Left cardiac atrium (tissue), 4 donors: ENCODE measurements around the gene MTUS2. TPM values are rescaled to one million over a fixed set of nuclear protein-coding genes. Genes with fewer than 3 reads are reported as not detected.
"Not testable (repeated sequence)": the region's sequence is repeated elsewhere in the genome, so short reads cannot be mapped to it uniquely, and the experiment has no call there.

Source experiments
- ATAC-seq, 2 donors: fragments of 200-7000 bp; cut with Tn5 transposase; one replicate each; pipeline ENCODE4 v1.9.1; 2020; ENCODE audit warnings: mild to moderate bottlenecking in 2 of 2, moderate library complexity in 2 of 2
- DNase-seq: peaks from one replicate; pipeline ENCODE4 v3.0.0-alpha.2; 2020
- intact Hi-C, 2 donors: fragments of 100-400 bp; cut with DNase I; formaldehyde crosslinking; loops; one replicate each; pipeline versions ENCODE4 v1.14.1 to v1.15.1; 2022 to 2023
- total RNA-seq, 2 donors: library from RNA; stranded (reverse); fragmentation: NEBNext Ultra II Directional; extraction: Animal tissue kit (Norgen Biotek cat#: 25700); gene quantifications; one replicate each; pipeline ENCODE4 v1.2.1, GENCODE V29; 2021
- donor health status: DM: no; HTN: yes; CAD: no.
- donor health status: DM: no; HTN: yes; CAD: no; lungs with severe emphysema.
- donor health status: DM: yes; HTN: yes; CAD: no.
- donor health status: Dilated cardiomyopathy.

The MTUS2 gene
- total RNA-seq, 2 donors from 2014 or later, result 22.8 to 52.4 TPM

GRCh38 chr13:29319451-29319850 lies 499.3 kb downstream of the MTUS2 start:
- DNase-seq, result no peak
- intact Hi-C loops, result no loop called here
- ATAC-seq, result no peak

GRCh38 chr13:29323954-29324353 lies 503.8 kb downstream of the MTUS2 start:
- DNase-seq, result no peak
- intact Hi-C loops, result no loop called here
- no peak for ATAC-seq

GRCh38 chr13:29324601-29325000 lies 504.5 kb downstream of the MTUS2 start:
- ATAC-seq (no peak), DNase-seq (no peak)
- intact Hi-C loops, result no loop called here

- DNase-seq, result no peak
- ATAC-seq, result no peak
- intact Hi-C loops, result no loop called here
Measured at GRCh38 chr13:29328501-29328900, 508.4 kb downstream of the MTUS2 start.

GRCh38 chr13:29336356-29336755 lies 516.2 kb downstream of the MTUS2 start:
- intact Hi-C loops, result no loop called here
- no peak for ATAC-seq
- DNase-seq, result no peak

GRCh38 chr13:29339386-29340272 lies 519.5 kb downstream of the MTUS2 start:
- DNase-seq (no peak), ATAC-seq (no peak)
- intact Hi-C loops, result no loop called here

- intact Hi-C loops, DNase-seq, ATAC-seq: not testable (repeated sequence)
Measured at GRCh38 chr13:29345860-29346582, 525.9 kb downstream of the MTUS2 start.

- no peak for ATAC-seq
- no peak for DNase-seq
- intact Hi-C loops, result no loop called here
Measured at GRCh38 chr13:29355029-29355428, 534.9 kb downstream of the MTUS2 start.

- ATAC-seq, result no peak
- DNase-seq, result no peak
- intact Hi-C loops, result no loop called here
Measured at GRCh38 chr13:29359181-29359580, 539.0 kb downstream of the MTUS2 start.

- intact Hi-C loops, result loop anchor here (10.0 kb wide), 2 partner anchors 87 to 547 kb away; no protein-coding TSS in a partner anchor
- DNase-seq (no peak), ATAC-seq (no peak)
Measured at GRCh38 chr13:29361716-29362115, 541.6 kb downstream of the MTUS2 start.

- peak; percentile 31 for DNase-seq
- peak; percentile 87 to 94 for ATAC-seq
- intact Hi-C loops, result loop anchor here (10.0 kb wide), 2 partner anchors 88 to 548 kb away; no protein-coding TSS in a partner anchor
Measured at GRCh38 chr13:29362849-29363604, 542.9 kb downstream of the MTUS2 start.

- ATAC-seq (peak; percentile 34 to 55), DNase-seq (no peak)
- intact Hi-C loops, result loop anchor here (5.0 to 10.0 kb wide), 4 partner anchors 94 to 567 kb away; no protein-coding TSS in a partner anchor
Measured at GRCh38 chr13:29369060-29369743, 549.1 kb downstream of the MTUS2 start.

GRCh38 chr13:29379281-29379680 lies 559.1 kb downstream of the MTUS2 start:
- intact Hi-C loops, result no loop called here
- DNase-seq, result no peak
- ATAC-seq, result no peak

- ATAC-seq, result no peak
- intact Hi-C loops, result no loop called here
Measured at GRCh38 chr13:29379865-29380264, 559.7 kb downstream of the MTUS2 start.

GRCh38 chr13:29382021-29382420 lies 561.9 kb downstream of the MTUS2 start:
- DNase-seq (no peak), ATAC-seq (no peak)
- intact Hi-C loops, result no loop called here

More at GRCh38 chr13:29379865-29380264, 559.7 kb downstream of the MTUS2 start:
- DNase-seq, result no peak

- DNase-seq, result no peak
- ATAC-seq, result no peak
- intact Hi-C loops, result no loop called here
Measured at GRCh38 chr13:29383476-29383875, 563.3 kb downstream of the MTUS2 start.

- DNase-seq (no peak), ATAC-seq (peak in 1 of 2 donors; percentile 93)
- intact Hi-C loops, result no loop called here
Measured at GRCh38 chr13:29384466-29384865, 564.3 kb downstream of the MTUS2 start.

- no peak for DNase-seq
- intact Hi-C loops, result no loop called here
Measured at GRCh38 chr13:29384871-29385270, 564.7 kb downstream of the MTUS2 start.

GRCh38 chr13:29386246-29386645 lies 566.1 kb downstream of the MTUS2 start:
- ATAC-seq (no peak), DNase-seq (no peak)
- intact Hi-C loops, result no loop called here

More at GRCh38 chr13:29384871-29385270, 564.7 kb downstream of the MTUS2 start:
- ATAC-seq, result no peak
